Uterus (tissue), 2 donors: Measurements from ENCODE around the gene SMG7.

Source experiments
- POLR2A ChIP-seq, 2 donors: fragments of 450-650 bp; IDR thresholded peaks; one replicate each; pipeline ENCODE4 v1.6.1; 2016; ENCODE audit warnings: antibody characterized with exemption in 2 of 2, mild to moderate bottlenecking in 1 of 2, moderate library complexity in 1 of 2
- TF ChIP-seq, protein P1 (sequence below), 4 experiments: fragments of 200-600 bp in 2 of 4; fragments of 450-650 bp in 2 of 4; sonication (generic) in 2 of 4; IDR thresholded peaks; one replicate each; pipeline ENCODE4 v1.5.1; 2016 to 2019; ENCODE audit warnings: antibody characterized with exemption in 4 of 4, mild to moderate bottlenecking in 2 of 4, moderate library complexity in 1 of 4

DNA sequence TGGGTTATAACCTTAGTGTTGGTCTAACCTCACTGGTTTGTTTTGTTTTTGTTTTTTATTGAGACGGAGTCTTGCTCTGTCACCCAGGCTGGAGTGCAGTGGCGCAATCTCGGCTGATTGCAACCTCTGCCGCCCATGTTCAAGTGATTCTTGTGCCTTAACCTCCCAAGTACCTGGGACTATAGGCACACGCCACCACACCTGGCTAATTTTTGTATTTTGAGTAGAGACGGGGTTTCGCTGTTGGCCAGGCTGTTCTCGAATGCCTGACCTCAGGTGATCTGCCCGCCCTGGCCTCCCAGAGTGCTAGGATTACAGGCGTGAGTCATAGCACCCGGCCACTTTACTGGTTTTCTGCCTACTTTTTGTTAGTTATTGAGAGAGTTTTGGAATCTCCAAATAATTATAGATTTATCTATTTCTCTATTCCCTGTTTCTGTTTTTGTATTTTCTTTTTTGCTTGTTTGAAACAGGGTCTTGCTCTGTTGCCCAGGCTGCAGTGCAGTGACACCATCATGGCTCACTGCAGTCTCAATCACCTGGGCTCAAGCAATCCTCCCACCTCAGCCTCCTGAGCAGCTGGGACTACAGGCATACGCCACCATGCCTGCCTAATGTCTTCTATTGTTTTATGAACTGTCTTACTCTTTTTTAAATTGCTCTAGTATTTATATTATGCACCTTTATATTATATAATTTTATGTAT, 21.4 kb downstream of the SMG7 start:
- TF ChIP-seq, protein P1, sequence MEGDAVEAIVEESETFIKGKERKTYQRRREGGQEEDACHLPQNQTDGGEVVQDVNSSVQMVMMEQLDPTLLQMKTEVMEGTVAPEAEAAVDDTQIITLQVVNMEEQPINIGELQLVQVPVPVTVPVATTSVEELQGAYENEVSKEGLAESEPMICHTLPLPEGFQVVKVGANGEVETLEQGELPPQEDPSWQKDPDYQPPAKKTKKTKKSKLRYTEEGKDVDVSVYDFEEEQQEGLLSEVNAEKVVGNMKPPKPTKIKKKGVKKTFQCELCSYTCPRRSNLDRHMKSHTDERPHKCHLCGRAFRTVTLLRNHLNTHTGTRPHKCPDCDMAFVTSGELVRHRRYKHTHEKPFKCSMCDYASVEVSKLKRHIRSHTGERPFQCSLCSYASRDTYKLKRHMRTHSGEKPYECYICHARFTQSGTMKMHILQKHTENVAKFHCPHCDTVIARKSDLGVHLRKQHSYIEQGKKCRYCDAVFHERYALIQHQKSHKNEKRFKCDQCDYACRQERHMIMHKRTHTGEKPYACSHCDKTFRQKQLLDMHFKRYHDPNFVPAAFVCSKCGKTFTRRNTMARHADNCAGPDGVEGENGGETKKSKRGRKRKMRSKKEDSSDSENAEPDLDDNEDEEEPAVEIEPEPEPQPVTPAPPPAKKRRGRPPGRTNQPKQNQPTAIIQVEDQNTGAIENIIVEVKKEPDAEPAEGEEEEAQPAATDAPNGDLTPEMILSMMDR (IDR thresholded peaks at IDR 0.05) = no peak
- no peak for TF ChIP-seq POLR2A (IDR thresholded peaks at IDR 0.05)
